ENCODE data around the gene PDS5A.

DNA sequence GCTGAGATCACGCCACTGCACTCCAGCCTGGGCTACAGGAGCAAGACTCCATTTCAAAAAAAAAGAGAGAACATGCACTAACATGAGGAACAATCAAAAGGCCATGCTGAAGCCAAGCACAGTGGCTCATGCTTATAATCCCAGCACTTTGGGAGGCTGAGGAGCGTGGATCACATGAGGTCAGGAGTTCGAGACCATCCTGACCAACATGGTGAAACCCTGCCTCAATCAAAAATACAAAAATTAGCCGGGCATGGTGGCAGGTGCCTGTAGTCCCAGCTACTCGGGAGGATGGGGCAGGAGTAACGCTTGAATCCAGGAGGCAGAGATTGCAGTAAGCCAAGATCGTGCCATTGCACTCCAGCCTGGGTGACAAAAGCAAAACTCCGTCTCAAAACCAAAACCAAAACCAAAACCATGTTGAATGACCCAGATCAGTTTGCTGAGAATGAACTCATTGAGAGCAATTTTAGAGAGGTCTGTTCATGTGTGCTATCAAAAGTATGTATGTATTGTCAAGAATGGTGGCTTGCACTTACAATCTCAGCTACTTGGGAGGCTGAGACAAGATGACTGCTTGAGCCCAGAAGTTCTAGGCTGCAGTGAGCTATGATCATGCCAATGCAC, 44.8 kb downstream of the PDS5A start:
- TF ChIP-seq TAF1 (IDR thresholded peaks at IDR 0.05; ENCODE audit: borderline replicate concordance, insufficient read depth, low read length) (no peak), POLR2AphosphoS5 (IDR thresholded peaks at IDR 0.05; ENCODE audit: low read depth, low read length) (no peak), SIN3A (IDR thresholded peaks at IDR 0.05; ENCODE audit: borderline replicate concordance, insufficient read depth, low read length) (no peak), FOXP2 (optimal IDR thresholded peaks at IDR 0.05; ENCODE audit: borderline replicate concordance, extremely low read depth, extremely low read length, insufficient read depth) (no peak)
- TF ChIP-seq, protein P1, sequence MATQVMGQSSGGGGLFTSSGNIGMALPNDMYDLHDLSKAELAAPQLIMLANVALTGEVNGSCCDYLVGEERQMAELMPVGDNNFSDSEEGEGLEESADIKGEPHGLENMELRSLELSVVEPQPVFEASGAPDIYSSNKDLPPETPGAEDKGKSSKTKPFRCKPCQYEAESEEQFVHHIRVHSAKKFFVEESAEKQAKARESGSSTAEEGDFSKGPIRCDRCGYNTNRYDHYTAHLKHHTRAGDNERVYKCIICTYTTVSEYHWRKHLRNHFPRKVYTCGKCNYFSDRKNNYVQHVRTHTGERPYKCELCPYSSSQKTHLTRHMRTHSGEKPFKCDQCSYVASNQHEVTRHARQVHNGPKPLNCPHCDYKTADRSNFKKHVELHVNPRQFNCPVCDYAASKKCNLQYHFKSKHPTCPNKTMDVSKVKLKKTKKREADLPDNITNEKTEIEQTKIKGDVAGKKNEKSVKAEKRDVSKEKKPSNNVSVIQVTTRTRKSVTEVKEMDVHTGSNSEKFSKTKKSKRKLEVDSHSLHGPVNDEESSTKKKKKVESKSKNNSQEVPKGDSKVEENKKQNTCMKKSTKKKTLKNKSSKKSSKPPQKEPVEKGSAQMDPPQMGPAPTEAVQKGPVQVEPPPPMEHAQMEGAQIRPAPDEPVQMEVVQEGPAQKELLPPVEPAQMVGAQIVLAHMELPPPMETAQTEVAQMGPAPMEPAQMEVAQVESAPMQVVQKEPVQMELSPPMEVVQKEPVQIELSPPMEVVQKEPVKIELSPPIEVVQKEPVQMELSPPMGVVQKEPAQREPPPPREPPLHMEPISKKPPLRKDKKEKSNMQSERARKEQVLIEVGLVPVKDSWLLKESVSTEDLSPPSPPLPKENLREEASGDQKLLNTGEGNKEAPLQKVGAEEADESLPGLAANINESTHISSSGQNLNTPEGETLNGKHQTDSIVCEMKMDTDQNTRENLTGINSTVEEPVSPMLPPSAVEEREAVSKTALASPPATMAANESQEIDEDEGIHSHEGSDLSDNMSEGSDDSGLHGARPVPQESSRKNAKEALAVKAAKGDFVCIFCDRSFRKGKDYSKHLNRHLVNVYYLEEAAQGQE (IDR thresholded peaks at IDR 0.05; ENCODE audit: insufficient read depth in 1 of 2, low read depth in 2 of 2, low read length in 2 of 2): no peak

Data from PFSK-1 (cell line).